Esophagus squamous epithelium (tissue), 5 donors: ENCODE data around the gene LRP1. TPM values are rescaled to one million over a fixed set of nuclear protein-coding genes. Genes with fewer than 3 reads are reported as not detected.

Source experiments
- DNase-seq: peaks from one replicate; lab custom pipeline; 2025; lab: John Stamatoyannopoulos, UW
- H3K27ac ChIP-seq, 4 donors: fragments of 200-600 bp; sonication (generic); one replicate each; pipeline ENCODE4 v1.5.1; 2016 to 2019; ENCODE audit warnings: mild to moderate bottlenecking in 1 of 4
- H3K27me3 ChIP-seq, 4 donors: fragments of 200-600 bp; sonication (generic); 1 replicate in 3 of 4; 2 replicates in 1 of 4; pipeline versions ENCODE4 v1.5.1 to v1.6.0; 2017 to 2021; ENCODE audit warnings: antibody characterized with exemption in 1 of 4
- H3K36me3 ChIP-seq, 3 donors: fragments of 200-600 bp; sonication (generic); one replicate each; pipeline ENCODE4 v1.5.1; 2016 to 2019
- H3K4me1 ChIP-seq, 3 donors: fragments of 200-600 bp; sonication (generic); one replicate each; pipeline ENCODE4 v1.5.1; 2017 to 2019
- H3K4me3 ChIP-seq, 4 donors: fragments of 200-600 bp; sonication (generic); 1 replicate in 3 of 4; 2 replicates in 1 of 4; pipeline ENCODE4 v1.5.1; 2016 to 2019; ENCODE audit warnings: mild to moderate bottlenecking in 2 of 4, moderate library complexity in 1 of 4
- H3K9me3 ChIP-seq, 3 donors: fragments of 200-600 bp; sonication (generic); one replicate each; pipeline ENCODE4 v1.5.1; 2016 to 2019
- CTCF ChIP-seq, 6 experiments: fragments of 450-650 bp in 4 of 6; fragments of 200-600 bp in 2 of 6; sonication (generic) in 2 of 6; IDR thresholded peaks; one replicate each; pipeline ENCODE4 v1.5.1; 2016 to 2019; ENCODE audit warnings: antibody characterized with exemption in 6 of 6, mild to moderate bottlenecking in 4 of 6, moderate library complexity in 4 of 6
- POLR2A ChIP-seq, 4 donors: fragments of 450-650 bp; IDR thresholded peaks; one replicate each; pipeline ENCODE4 v1.6.1; 2017; ENCODE audit warnings: antibody characterized with exemption in 4 of 4, mild to moderate bottlenecking in 4 of 4, moderate library complexity in 3 of 4
- WGBS, 2 donors: methylation state at CpG; one replicate each; pipeline ENCODE4 v1.1.5; 2018; 5-methylcytosine and 5-hydroxymethylcytosine counted together
- intact Hi-C: fragments of 100-400 bp; cut with DNase I; formaldehyde crosslinking; loops from one replicate; pipeline ENCODE4 v1.15.0; 2022
- total RNA-seq, 4 donors: library from RNA; depleted of rRNA; stranded (reverse); fragments of >200 nt; gene quantifications; one replicate each; pipeline ENCODE4 v1.1.0, GENCODE V29; 2016
- donor health status: DM: yes; HTN: yes; CAD: no.

LRP1 gene
- total RNA-seq, 4 donors from 2014 or later: 60.8 to 147 (median 81.9) TPM

GRCh38 chr12:57097554-57097835 lies 30.8 kb upstream of the LRP1 start:
- 74 to 78% methylated on average over 8 of the region's 8 CpGs for WGBS, 2 donors
- H3K4me1 ChIP-seq: peaks cover 44 to 100% (median 44%) of the 10 kb centered on the region in 3 donors
- H3K27me3 ChIP-seq: no peaks in the 10 kb centered on the region
- peak overlapping the region; percentile 76 to 100 (median 98) for H3K27ac ChIP-seq
- no peaks in the 10 kb centered on the region for H3K9me3 ChIP-seq
- DNase-seq: no peak
- H3K36me3 ChIP-seq: peaks cover 23 to 94% (median 27%) of the 10 kb centered on the region in 3 donors
- intact Hi-C loops: no loop called here
- no peak for TF ChIP-seq CTCF (IDR thresholded peaks at IDR 0.05)
- TF ChIP-seq POLR2A (IDR thresholded peaks at IDR 0.05): no peak
- no peak overlapping the region for H3K4me3 ChIP-seq

- no peak for DNase-seq
- no peak for TF ChIP-seq CTCF (IDR thresholded peaks at IDR 0.05)
- no peak for TF ChIP-seq POLR2A (IDR thresholded peaks at IDR 0.05)
- H3K9me3 ChIP-seq: no peaks in the 10 kb centered on the region
- H3K4me3 ChIP-seq: no peak overlapping the region
- intact Hi-C loops: no loop called here
- H3K36me3 ChIP-seq: peaks cover 17 to 93% (median 23%) of the 10 kb centered on the region in 3 donors
- no peaks in the 10 kb centered on the region for H3K27me3 ChIP-seq
- H3K4me1 ChIP-seq: peaks cover 33 to 90% (median 37%) of the 10 kb centered on the region in 3 donors
- H3K27ac ChIP-seq: peak overlapping the region; percentile 47 to 100 (median 82)
- WGBS, 2 donors: 78% methylated on average over 1 of the region's 1 CpG; no CpG with 5 or more reads in 1 of the 2 donors
Observed at GRCh38 chr12:57098546-57098945, 29.7 kb upstream of the LRP1 start.

GRCh38 chr12:57099047-57099714 lies 29.1 kb upstream of the LRP1 start:
- H3K4me3 ChIP-seq: no peak overlapping the region
- peaks cover 27 to 84% (median 31%) of the 10 kb centered on the region in 3 donors for H3K4me1 ChIP-seq
- 71 to 85% methylated on average over 9 to 11 of the region's 11 CpGs for WGBS, 2 donors
- peaks cover 17 to 96% (median 29%) of the 10 kb centered on the region in 3 donors for H3K36me3 ChIP-seq
- no peak for DNase-seq
- H3K9me3 ChIP-seq: no peaks in the 10 kb centered on the region
- TF ChIP-seq POLR2A (IDR thresholded peaks at IDR 0.05) (no peak), CTCF (IDR thresholded peaks at IDR 0.05) (no peak)
- intact Hi-C loops: no loop called here
- H3K27me3 ChIP-seq: no peaks in the 10 kb centered on the region
- peak overlapping the region; percentile 47 to 100 (median 82) for H3K27ac ChIP-seq

GRCh38 chr12:57099766-57100165 lies 28.5 kb upstream of the LRP1 start:
- H3K9me3 ChIP-seq: no peaks in the 10 kb centered on the region
- intact Hi-C loops: no loop called here
- H3K27ac ChIP-seq: peak overlapping the region; percentile 47 to 100 (median 82)
- no peak overlapping the region for H3K4me3 ChIP-seq
- peaks cover 21 to 78% (median 25%) of the 10 kb centered on the region in 3 donors for H3K4me1 ChIP-seq
- peaks cover 17 to 96% (median 34%) of the 10 kb centered on the region in 3 donors for H3K36me3 ChIP-seq
- WGBS, 2 donors: 61 to 73% methylated on average over 8 to 12 of the region's 12 CpGs
- TF ChIP-seq CTCF (IDR thresholded peaks at IDR 0.05) (no peak), POLR2A (IDR thresholded peaks at IDR 0.05) (no peak)
- DNase-seq: no peak
- H3K27me3 ChIP-seq: no peaks in the 10 kb centered on the region

DNA sequence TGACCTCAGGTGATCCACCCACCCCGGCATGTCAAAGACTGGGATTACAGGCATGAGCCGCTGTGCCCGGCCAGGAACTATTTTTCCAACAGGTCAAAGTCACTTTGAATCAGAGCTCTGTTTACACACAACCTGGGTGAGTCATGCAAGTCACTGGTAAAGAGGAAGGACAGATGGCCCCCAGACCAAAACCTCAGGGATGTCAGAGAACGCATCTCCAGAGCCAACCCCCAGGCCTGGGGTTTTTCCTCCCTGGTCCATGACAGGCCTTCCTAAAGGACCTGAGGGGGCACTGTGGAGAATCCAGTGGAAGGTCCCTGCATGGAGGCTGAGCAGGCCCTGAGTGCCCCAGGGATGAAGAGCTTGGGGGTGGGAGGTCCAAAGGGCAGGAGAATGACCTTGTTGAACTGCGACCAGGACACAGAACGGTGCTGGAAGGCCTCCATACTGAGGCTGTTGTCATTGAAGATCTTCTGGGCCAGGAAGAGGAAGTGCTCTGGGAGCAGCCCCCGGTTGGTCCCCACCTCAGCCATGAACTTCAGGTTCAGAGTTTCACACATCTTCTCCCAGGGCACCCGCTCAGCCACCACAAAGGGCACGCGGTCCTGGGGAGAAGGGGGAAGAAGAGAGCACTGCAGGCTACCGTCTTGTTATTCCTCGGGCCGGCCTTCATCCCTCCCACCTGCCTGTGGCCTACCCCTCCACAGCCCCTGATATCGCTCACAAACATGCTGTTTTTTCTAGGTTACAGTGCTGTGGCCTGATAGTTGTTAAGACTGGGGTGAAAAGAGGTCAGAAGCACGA lies 26.2 kb upstream of the LRP1 start:
- DNase-seq: no peak

More for the DNA sequence above, 26.2 kb upstream of the LRP1 start:
- TF ChIP-seq POLR2A (IDR thresholded peaks at IDR 0.05) (no peak), CTCF (IDR thresholded peaks at IDR 0.05) (no peak)
- intact Hi-C loops: no loop called here
- Histone ChIP-seq H3K27me3 (no peaks in the 10 kb centered on the region), H3K9me3 (no peaks in the 10 kb centered on the region), H3K36me3 (peaks cover 28 to 96% (median 45%) of the 10 kb centered on the region in 3 donors), H3K4me1 (peaks cover 3 to 64% (median 16%) of the 10 kb centered on the region in 3 donors), H3K27ac (peak overlapping the region in 3 of 4 donors; percentile 7 to 100 (median 97)), H3K4me3 (no peak overlapping the region)
- WGBS, 2 donors: 77 to 81% methylated on average over 10 to 15 of the region's 15 CpGs
